K562 (cell line): ENCODE data around the gene ZC3H10. TPM values are rescaled to one million over a fixed set of nuclear protein-coding genes. Genes with fewer than 3 reads are reported as not detected.

ENCODE experiments used
- CEBPB ChIP-seq: fragments of 450-650 bp; IDR thresholded peaks from 2 replicates; pipeline ENCODE4 v1.6.1; 2016; ENCODE audit warnings: missing genetic modification characterization, missing compliant biosample characterization
- EP400 ChIP-seq: fragments of 450-650 bp; IDR thresholded peaks from 2 replicates; pipeline ENCODE4 v1.6.1; 2017; ENCODE audit warnings: antibody characterized with exemption, mild to moderate bottlenecking, moderate library complexity
- GABPB2 ChIP-seq: fragments of 250-450 bp; sonication (Bioruptor Pico); conservative IDR thresholded peaks from 2 replicates; pipeline ENCODE4 v1.5.1; 2021; ENCODE audit warnings: mild to moderate bottlenecking
- NFE2L1 ChIP-seq: fragments of 450-650 bp; IDR thresholded peaks from 2 replicates; pipeline ENCODE4 v1.6.1; 2016; ENCODE audit warnings: missing genetic modification characterization, low read depth, mild to moderate bottlenecking, missing compliant biosample characterization, moderate library complexity, borderline replicate concordance
- NFIC ChIP-seq: fragments of 450-650 bp; IDR thresholded peaks from 2 replicates; pipeline ENCODE4 v1.6.1; 2017; ENCODE audit warnings: mild to moderate bottlenecking, inconsistent platforms
- SLC30A9 ChIP-seq: fragments of 250-450 bp; sonication (Bioruptor Pico); IDR thresholded peaks from 2 replicates; pipeline ENCODE4 v1.8.0; 2022; ENCODE audit warnings: mild to moderate bottlenecking, moderate library complexity
- SREBF1 ChIP-seq: fragments of 150-350 bp; IDR thresholded peaks from 2 replicates; pipeline ENCODE4 v1.6.1; 2014; ENCODE audit warnings: antibody characterized with exemption, low read depth, low read length, borderline replicate concordance
- polyA plus RNA-seq, 8 experiments: library from polyadenylated mRNA; depleted of rRNA in 4 of 8; stranded (reverse) in 5 of 8; unstranded in 3 of 8; fragments of >200 nt; fragmentation: Nextera tagmentation in 2 of 8; fragmentation: Illumina TruSeq in 1 of 8; extraction: Ambion mirVana in 2 of 8; extraction: Trizol in 1 of 8; gene quantifications; 2 replicates each; pipeline versions ENCODE4 v1.2.1 to v1.2.3, GENCODE V29; 2011 to 2014; ENCODE audit warnings: inconsistent platforms in 1 of 8, missing spikeins in 1 of 8
- total RNA-seq, 7 experiments: library from RNA; depleted of rRNA in 6 of 7; stranded (reverse); fragments of >200 nt in 6 of 7; fragmentation: Illumina TruSeq in 2 of 7; extraction: Trizol in 2 of 7; gene quantifications; 2 replicates each; pipeline versions ENCODE4 v1.2.1 to v1.2.3, GENCODE V29; 2011 to 2021; ENCODE audit warnings: low replicate concordance in 1 of 7
- TF ChIP-seq, protein P1 (sequence below), 2 experiments: fragments of 150-350 bp in 1 of 2; IDR thresholded peaks; 2 replicates each; pipeline ENCODE4 v1.6.1; 2012 to 2016; ENCODE audit warnings: low read depth in 2 of 2, low read length in 2 of 2, mild to moderate bottlenecking in 1 of 2, moderate library complexity in 1 of 2

Gene ZC3H10
- total and polyA plus RNA-seq, 9 of the 15 experiments (the other 6 are each of a cell fraction or from before 2014, with no cell fraction given), result 0.31 to 4.1 (median 1.6) TPM

DNA sequence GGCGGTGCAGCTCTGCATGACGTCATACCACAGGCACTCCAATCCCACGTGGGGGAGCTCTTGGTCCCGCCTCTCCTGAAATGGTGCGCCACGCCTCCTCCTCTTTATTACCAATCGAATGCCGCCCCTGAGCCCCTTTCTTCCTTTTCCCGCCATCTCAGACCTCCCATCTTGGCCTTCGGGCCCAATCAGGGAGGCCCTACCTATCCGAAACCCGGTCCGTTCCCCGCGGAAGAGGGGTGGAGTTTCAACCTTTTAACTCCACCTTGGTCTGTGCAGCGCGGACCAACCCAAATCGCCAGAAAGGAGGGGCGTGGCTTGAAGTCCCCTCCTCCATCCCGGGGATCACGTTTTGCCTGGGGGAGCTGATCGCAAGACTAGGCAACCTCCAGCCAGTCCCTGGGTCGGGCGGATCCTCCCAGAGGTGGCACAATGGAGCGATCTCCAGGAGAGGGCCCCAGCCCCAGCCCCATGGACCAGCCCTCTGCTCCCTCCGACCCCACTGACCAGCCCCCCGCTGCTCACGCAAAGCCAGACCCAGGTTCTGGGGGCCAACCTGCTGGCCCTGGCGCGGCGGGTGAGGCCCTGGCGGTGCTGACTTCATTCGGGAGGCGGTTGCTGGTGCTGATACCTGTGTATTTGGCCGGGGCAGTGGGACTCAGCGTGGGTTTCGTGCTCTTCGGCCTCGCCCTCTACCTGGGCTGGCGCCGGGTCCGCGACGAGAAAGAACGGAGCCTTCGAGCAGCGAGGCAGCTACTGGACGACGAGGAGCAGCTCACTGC, 10.0 kb downstream of the ZC3H10 start, which contains the start of gene ESYT1 (continued):
- TF ChIP-seq SLC30A9, result no peak
- no peak for TF ChIP-seq SREBF1
- TF ChIP-seq EP400, result peak; percentile 83
- no peak; the same call in 1 of the 2 replicates for TF ChIP-seq NFIC
- TF ChIP-seq GABPB2 (CRISPR knock-in tag), result 0 out of 2 replicates have a peak, but pooled peaks have one; percentile 46
- TF ChIP-seq NFE2L1, result no peak
- TF ChIP-seq, protein P1, sequence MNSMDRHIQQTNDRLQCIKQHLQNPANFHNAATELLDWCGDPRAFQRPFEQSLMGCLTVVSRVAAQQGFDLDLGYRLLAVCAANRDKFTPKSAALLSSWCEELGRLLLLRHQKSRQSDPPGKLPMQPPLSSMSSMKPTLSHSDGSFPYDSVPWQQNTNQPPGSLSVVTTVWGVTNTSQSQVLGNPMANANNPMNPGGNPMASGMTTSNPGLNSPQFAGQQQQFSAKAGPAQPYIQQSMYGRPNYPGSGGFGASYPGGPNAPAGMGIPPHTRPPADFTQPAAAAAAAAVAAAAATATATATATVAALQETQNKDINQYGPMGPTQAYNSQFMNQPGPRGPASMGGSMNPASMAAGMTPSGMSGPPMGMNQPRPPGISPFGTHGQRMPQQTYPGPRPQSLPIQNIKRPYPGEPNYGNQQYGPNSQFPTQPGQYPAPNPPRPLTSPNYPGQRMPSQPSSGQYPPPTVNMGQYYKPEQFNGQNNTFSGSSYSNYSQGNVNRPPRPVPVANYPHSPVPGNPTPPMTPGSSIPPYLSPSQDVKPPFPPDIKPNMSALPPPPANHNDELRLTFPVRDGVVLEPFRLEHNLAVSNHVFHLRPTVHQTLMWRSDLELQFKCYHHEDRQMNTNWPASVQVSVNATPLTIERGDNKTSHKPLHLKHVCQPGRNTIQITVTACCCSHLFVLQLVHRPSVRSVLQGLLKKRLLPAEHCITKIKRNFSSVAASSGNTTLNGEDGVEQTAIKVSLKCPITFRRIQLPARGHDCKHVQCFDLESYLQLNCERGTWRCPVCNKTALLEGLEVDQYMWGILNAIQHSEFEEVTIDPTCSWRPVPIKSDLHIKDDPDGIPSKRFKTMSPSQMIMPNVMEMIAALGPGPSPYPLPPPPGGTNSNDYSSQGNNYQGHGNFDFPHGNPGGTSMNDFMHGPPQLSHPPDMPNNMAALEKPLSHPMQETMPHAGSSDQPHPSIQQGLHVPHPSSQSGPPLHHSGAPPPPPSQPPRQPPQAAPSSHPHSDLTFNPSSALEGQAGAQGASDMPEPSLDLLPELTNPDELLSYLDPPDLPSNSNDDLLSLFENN (IDR thresholded peaks at IDR 0.05; ENCODE audit: low read depth in 2 of 2, low read length in 2 of 2), result 0 out of 4 replicates have a peak, but pooled peaks of 1 of the 2 experiments have one; percentile 42
- no peak for TF ChIP-seq CEBPB (tag)
